Activated T-cell treated with anti-CD3 and anti-CD28 coated beads for 24 hours (primary cell): ENCODE measurements around the gene PSG11.
"Not testable (repeated sequence)": the region's sequence is repeated elsewhere in the genome, so short reads cannot be mapped to it uniquely, and the experiment has no call there.

ENCODE experiments used
- DNase-seq: peaks from one replicate; pipeline ENCODE4 v3.0.0-alpha.2; 2020; ENCODE audit warnings: low read depth

Gene PSG11

GRCh38 chr19:43026369-43026768, at the start of gene PSG11:
Gene PSG11, minus strand, starts transcription at chr19:43026469. Its CDS starts 97 bp downstream, at chr19:43026372.
- not testable (repeated sequence) for DNase-seq

GRCh38 chr19:43062418-43062817, 36.1 kb upstream of the PSG11 start:
- not testable (repeated sequence) for DNase-seq

DNA sequence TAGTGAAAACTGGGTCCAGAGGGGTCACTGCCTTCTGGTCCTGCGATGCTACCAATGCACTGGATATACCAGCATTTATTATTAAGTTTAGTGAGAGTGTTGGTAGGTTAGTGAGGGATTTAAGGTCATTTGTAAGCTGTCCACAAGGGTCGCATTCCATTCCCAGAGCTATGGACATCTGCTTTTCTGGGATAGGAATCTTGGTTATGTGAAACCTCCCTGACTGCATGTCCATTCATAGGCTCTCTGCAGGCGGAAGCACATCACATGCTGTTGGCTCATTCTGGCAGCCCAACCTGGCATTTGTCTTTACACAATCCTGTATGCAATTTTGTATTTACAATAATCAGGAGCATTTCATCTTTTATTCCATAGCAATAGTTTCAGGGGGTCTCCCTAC, 35.1 kb upstream of the PSG11 start:
- not testable (repeated sequence) for DNase-seq

DNA sequence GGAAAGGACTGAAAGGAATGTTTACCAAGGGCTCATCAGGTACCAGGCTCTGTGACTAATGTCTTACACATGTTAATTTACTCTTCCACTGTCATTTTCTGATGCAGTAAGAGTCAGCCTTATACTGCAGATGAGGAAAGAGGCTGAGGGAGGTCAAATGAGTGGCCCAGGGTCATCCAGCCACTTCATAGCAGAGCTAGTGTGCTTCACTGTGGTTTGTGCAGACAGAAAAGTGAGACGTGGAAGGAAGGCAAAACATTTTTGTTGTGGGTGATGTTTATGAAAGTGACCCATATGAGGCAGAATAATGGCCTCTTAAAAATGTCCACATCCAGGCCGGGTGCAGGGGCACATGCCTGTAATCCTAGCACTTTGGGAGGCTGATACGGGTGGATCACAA, 34.0 kb upstream of the PSG11 start:
- DNase-seq, result not testable (repeated sequence)

DNA sequence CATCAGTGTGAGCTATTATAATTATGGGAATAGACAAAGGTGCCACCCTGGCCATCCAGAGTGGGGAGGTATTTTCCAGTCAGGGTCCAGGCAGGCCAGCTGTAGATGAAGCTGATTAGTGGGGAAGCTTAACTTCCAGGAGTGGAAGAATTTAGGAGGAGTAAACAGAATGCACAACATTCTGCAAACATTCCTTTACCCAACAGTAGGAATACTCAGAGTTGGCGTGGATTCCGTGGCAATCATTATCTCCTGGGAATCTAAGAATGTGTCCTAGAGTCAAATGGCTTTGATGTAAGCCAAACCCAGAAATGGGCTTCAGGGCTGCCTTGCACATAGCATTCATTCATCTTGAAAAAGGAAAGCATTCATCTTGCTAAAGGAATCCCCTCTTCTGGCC, 33.2 kb upstream of the PSG11 start:
- DNase-seq, result not testable (repeated sequence)

- DNase-seq, result not testable (repeated sequence)
These were observed 32.2 kb upstream of the PSG11 start for GRCh38 chr19:43058440-43058839.

DNA sequence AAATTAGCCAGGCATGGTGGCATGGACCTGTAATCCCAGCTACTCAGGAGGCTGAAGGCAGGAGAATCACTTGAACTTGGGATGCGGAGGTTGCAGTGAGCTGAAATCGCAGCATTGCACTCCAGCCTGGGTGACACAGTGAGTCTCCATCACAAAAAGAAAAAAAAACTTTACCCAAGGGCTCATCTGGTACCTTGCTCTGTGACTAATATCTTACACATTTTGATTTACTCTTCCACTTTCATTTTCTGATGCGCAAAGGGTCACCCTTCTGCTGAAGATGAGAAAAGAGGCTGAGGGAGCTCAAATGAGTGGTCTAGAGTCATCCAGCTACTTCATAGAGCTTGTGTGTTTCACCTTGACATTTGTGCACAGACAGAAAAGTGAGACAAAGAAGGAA, 21.7 kb upstream of the PSG11 start:
- DNase-seq, result not testable (repeated sequence)

GRCh38 chr19:43046578-43046977, 20.3 kb upstream of the PSG11 start:
- not testable (repeated sequence) for DNase-seq

DNA sequence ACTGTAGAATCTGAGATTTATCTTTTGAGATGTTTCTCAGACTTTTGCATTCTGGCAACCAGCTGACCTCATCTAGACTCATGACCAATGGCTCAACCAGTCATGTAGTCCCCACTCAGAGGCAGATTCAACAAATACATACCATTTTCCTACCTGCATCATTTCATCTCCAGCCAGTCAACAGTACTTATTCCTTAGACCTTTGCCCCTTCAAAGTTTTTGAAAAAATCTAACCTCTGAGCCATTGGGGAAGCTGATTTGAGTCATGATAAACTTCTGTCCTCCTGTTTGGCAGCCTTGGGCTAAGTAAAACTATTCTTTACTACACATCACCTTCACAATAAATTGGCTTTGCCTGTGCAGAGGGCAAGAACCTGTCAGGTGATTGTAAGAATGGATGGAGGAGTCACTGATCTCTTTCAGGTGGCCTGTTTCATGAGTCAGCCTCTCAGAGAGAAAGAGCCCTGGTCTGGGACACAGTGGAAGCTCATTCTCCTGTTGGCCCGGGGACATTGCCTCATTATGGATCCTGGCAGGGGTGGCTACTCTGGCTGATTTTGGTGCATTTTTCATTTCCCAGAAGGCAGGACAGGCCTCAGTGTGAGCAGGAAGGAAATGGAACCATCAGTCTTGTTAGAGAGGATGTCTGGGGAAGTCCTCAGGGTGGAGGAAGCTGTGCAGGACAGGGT, 17.4 kb upstream of the PSG11 start:
- DNase-seq, result not testable (repeated sequence)

DNA sequence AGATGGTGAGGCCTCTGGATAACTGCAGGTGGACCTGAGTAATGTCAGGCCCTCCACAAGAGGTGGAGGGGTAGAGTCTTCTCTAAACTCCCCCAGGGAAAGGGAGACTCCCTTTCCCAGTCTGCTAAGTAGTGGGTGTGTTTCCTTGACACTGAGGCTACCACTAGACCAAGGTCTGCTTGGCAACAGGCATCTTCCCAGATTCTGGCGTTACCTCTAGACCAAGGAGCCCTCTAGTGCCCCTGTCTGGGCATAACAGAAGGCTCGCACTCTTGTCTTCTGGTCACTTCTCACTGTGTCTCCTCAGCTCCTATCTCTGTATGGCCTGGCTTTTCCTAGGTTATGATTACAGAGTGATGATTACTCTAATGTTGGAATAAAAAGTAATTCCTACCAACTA, 5.4 kb upstream of the PSG11 start:
- not testable (repeated sequence) for DNase-seq

- DNase-seq, result no peak
These were observed 2.6 kb upstream of the PSG11 start for GRCh38 chr19:43028866-43029265.

DNA sequence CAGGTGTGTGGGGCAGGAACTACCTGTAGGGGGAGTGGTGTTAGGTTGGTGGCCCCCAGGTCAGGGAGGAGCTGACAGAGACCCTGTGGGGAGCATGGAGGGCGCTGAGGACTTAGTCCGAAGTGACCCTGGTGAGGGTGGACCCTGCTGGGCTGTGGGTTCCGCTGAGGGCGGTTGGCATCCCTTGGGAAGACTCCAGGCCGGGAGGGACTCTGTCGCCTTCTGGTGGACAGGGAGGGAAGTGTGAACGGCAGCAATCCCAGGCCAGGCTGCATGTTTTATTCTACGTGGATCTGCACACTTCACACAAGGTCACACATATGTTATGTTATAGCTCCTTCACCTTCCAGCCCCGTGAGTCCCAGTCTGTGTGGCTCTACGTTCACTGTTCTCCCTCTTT, 1.7 kb upstream of the PSG11 start:
- DNase-seq, result not testable (repeated sequence)

DNA sequence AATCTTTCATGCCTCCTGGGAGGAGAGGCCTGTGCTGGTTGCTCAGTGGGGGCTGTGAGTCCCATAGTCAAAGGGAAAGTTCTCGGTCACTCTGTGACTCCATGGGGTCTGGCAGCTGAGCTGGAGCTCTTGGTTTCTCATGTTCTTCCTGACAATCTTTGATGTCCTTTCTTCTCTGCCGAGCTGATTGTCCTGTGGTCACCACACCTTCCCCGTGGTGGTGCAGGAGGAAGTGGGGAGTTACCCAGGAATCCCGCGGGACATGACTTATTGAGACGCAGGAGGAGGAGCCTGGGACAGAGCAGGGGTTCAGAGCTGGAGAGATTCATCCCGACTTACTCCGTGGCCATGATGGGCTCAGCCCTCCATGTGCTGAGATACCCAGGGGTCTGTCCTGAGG, 792 bp upstream of the PSG11 start:
- DNase-seq, result not testable (repeated sequence)

- DNase-seq, result not testable (repeated sequence)
These were observed 4.2 kb downstream of the PSG11 start for GRCh38 chr19:43022098-43022497.

GRCh38 chr19:43021629-43022028, 4.6 kb downstream of the PSG11 start:
- DNase-seq, result not testable (repeated sequence)

GRCh38 chr19:43019588-43019987, 6.7 kb downstream of the PSG11 start:
- DNase-seq, result not testable (repeated sequence)

- DNase-seq, result not testable (repeated sequence)
These were observed 20.4 kb downstream of the PSG11 start for GRCh38 chr19:43005841-43006240.

DNA sequence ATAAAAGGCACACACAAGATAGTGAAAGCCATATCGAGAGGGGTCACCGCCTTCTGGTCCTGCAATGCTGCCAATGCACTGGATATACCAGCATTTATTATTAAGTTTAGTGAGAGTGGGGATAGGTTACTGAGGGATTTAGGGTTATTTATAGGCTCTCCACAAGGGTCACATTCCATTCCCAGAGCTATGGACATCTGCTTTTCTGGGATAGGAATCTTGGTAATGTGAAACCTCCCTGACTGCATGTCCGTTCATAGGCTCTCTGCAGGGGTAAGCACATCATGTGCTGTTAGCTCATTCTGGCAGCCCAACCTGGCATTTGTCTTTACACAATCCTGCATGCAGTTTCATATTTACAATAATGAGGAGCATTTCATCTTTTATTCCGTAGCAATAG, 21.4 kb downstream of the PSG11 start:
- not testable (repeated sequence) for DNase-seq

- not testable (repeated sequence) for DNase-seq
These were observed 22.6 kb downstream of the PSG11 start for GRCh38 chr19:43003634-43004033.

- not testable (repeated sequence) for DNase-seq
These were observed 23.3 kb downstream of the PSG11 start for GRCh38 chr19:43002948-43003347.

DNA sequence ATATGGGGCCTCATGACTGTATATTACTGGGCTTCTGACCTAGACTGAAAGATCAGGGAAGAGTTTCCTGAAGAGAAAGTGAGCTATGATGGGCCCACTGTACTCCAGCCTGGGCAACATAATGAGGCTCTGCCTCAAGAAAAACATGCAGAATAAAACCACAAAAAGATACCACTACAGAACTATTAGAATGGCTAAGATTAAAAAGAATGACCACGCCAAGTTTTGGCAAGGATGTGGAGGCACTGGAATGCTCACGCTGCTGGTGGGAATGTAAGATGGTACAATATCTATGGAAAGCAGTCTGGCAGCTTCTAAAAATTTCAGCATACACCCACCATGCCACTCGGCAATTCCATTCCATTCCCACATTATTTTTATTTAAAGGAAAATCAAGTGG, 30.1 kb downstream of the PSG11 start:
- DNase-seq, result not testable (repeated sequence)

DNA sequence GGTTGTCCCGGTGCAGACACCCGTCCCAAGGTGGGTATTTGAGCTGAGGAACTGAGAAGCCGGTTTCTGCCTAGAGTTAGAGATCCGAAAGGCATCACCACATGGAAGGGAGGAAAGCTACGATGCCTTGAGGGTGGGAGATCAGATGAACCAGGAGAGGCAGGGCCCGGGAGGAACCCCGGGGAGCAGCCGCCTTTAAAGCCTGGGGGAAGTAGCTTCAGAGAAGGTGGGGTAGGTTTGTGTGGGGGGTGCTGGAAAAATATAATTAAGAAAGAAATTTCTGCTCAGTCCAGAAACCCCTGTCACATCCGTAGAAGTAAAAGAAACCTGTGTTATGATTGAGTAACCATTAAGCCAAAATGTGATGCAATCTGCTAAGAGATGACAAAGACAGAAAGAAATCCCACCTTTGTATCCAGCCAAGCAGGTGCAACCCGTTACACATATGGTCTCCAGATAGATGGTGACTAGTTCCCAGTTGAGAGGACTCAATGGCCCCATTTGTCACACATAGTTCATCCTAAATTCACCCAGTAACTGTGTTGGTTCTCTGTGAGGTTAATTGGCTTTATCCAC, 34.2 kb downstream of the PSG11 start:
- not testable (repeated sequence) for DNase-seq

DNA sequence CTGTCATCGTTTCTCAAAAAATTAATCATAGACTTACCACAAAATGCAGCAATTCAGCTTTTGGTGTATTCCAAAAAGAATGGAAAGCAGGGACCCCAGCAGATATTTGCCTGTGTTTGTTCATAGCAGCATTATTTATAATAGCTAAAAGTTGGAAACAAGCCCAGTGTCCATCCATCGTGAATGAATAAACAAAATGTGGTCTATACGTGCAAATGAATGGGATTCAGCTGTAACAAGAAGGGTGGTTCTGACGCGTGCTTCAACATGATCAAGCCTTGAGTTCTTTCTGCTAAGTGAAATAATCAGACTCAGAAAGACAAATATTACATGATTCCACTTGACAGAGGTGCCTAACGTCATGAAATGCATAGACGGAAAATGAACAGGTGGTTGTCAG, 36.4 kb downstream of the PSG11 start:
- no peak for DNase-seq

GRCh38 chr19:42989186-42989585, 37.1 kb downstream of the PSG11 start:
- not testable (repeated sequence) for DNase-seq
